Activated CD4-positive, alpha-beta T cell treated with anti-CD3 and anti-CD28 coated beads for 24 hours (primary cell): ENCODE results near the gene STAT3.
"Not testable (repeated sequence)": the region's sequence is repeated elsewhere in the genome, so short reads cannot be mapped to it uniquely, and the experiment has no call there.

Experiments
- DNase-seq, 2 donors: peaks; one replicate each; pipeline ENCODE4 v3.0.0-alpha.2; 2020; ENCODE audit warnings: low read depth in 2 of 2

STAT3 gene

GRCh38 chr17:42409523-42410318 lies 21.5 kb upstream of the STAT3 start:
- no peak for DNase-seq

DNA sequence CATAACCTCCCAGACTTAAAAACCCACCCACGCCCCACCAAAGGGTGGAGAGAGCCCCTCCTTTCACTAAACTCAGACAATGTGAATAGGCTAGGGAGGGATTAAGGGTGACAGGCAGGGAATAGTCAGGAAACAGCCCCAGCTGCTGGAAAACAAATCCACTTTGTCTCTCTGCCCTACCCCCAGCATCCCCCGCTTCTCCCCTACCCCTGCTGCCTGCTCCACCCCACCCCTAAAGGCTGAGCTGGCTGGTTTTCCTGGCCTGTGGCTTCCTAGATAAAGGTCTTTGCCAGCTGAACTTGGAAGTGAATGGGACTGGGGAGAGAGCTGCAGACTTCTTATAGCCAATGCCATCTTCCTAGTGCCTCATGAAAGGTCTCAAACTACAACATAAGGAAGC lies 19.8 kb upstream of the STAT3 start:
- no peak for DNase-seq

DNA sequence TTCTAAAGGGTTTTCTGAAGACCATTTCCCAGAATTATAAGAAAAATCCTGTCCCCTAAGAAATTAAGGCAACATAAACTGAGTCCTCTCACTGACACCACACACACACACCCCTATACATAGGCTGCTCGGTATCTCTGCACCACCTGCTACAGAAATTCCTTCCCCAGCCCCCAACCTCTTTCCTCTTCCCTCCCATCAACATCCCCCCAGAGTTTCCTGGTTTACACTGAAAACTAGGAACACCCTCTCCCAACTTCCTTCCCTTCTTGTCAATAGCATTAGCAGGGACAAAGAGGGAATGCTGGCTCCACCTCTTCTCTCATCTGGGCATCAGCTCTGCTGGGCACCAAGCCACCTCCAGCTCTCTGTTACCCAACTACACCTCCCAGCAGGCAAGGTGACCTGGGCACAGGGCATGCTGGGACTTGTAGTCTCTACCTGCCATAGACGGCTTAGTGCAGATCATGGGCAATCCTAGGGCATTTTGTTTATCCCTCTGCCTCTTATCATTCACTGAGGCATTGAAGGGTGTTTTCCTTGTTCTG lies 19.1 kb upstream of the STAT3 start:
- DNase-seq, result peak; percentile 33 to 49

- no peak for DNase-seq
Observed at GRCh38 chr17:42406615-42407288, 18.5 kb upstream of the STAT3 start.

DNA sequence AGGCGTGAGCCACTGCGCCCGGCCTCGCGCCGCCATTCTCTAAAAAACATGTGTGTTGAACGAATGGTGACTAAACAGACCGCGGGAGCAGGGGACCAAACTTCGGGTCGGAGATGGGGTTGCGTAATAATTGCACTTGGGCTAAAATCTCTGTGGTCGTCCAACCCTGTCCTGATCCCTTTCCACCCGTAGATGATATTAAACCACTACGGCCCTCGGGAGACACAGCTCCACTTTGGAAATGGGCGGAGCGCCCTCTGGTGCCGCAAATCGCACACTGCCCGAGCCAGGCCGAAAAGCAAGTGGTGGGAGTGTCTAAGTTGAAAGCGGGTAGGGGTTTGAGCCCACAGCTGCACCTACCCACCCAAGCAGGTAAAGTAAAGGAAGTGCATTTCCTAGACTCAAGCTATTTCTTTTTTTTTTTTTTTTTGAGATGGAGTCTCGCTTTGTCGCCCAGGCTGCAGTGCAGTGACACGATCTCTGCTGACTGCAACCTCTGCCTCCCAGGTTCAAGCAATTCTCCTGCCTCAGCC lies 17.8 kb upstream of the STAT3 start:
- DNase-seq, result peak; percentile 76 to 84

DNA sequence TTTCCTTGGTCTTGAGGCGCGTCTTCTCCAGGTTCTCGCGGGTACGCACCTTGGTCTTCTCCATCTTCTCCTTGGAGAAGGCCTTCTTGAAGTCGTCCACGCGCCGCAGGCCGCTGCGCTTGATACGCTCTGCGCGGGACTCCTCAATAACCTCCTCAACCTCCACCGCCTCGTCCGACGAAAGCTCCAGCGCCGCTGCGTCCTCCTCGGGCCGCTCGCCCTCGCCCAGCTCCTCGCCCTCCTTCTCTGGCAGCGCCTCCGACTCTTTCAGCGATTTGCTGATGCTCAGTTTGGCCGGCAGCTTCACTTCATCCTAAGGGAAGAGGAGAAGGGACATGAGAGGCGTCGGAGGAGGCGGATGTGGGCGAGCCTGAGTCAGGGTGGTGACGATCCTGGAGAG lies 16.8 kb upstream of the STAT3 start:
- no peak for DNase-seq

GRCh38 chr17:42404326-42405055 lies 16.2 kb upstream of the STAT3 start:
- no peak for DNase-seq

DNA sequence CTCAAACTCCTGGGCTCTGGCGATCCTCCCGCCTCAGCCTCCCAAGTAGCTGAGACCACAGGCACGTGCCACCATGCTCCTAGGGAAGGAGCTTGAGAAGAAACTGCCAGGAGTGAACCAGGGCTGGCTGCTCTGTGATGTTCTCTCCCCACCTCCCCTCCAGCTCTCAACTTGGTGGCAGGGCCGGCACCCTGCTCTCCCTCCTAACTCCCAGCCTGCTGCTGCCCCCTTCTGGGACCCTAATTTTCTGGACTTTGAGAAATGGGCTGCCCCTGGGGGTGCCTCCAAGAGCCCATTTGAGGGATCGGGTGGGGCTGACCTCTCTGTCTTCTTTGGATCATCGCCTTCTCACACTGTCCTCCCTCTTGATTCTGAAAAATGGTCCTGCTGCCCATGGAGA lies 14.9 kb upstream of the STAT3 start:
- DNase-seq, result peak in 1 of 2 donors; percentile 40

DNA sequence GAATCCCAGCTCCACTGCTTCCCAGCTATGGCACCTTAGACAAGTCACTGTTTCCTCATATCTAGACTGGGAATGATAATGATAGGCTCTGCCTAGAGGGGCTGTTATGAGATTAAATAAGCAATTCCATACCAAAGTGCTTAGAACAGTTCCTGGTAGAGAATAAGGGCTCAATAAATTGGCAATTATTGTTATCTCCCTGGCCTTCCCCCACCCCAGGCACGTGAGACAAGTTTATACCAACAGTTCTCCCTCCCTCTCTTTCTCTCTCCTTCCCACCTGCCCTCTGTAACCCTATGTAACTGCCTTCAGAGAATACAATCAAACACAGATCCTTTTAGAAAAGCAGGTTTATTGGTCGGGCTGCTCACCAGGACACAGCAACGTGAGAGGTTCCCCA lies 13.9 kb upstream of the STAT3 start:
- no peak for DNase-seq

- not testable (repeated sequence) for DNase-seq
Observed at GRCh38 chr17:42400844-42401375, 12.7 kb upstream of the STAT3 start.

DNA sequence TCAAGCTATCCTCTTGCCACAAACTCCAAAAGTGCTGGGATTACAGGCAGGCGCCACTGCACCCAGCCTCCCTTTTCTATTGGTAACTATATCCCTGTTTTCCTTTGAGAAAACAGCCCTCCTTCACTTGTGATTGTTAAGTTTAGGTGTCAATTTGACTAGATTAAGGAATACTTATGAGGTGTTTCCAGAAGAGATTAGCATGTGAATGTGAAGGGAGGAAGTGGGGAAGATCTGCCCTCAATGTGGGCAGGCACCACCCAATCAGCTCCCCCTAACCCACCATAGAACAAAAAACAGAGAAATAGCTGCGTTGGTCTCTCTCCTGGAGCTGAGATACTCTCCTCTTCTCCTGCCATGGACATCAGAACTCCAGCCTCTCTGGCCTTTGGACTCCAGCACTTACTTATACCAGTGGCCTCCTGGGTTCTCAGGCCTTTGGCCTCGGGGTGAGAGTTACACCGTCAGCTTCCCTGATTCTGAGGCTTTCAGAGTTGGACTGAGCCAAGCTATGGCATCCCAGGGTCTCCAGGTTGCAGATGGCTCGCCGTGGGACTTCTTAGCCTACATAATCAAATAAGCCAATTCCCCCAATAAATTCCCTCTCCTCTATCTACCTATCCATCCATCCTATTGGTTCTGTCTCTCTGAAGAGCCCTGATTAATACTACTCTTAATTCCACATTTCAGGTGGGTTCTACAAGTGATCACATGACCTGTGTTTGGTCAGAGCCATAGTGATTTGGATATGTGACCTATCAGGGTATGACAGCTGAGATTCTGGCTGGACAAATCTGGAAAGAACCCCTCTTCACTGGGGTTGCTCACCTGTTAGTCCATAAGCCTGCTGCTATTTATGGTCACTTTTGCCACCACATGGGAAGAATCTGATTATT lies 12.0 kb upstream of the STAT3 start:
- DNase-seq, result no peak

- DNase-seq, result no peak
Observed at GRCh38 chr17:42399121-42399520, 10.9 kb upstream of the STAT3 start.

GRCh38 chr17:42395601-42396000 lies 7.4 kb upstream of the STAT3 start:
- not testable (repeated sequence) for DNase-seq

GRCh38 chr17:42394838-42395237 lies 6.6 kb upstream of the STAT3 start:
- no peak for DNase-seq

DNA sequence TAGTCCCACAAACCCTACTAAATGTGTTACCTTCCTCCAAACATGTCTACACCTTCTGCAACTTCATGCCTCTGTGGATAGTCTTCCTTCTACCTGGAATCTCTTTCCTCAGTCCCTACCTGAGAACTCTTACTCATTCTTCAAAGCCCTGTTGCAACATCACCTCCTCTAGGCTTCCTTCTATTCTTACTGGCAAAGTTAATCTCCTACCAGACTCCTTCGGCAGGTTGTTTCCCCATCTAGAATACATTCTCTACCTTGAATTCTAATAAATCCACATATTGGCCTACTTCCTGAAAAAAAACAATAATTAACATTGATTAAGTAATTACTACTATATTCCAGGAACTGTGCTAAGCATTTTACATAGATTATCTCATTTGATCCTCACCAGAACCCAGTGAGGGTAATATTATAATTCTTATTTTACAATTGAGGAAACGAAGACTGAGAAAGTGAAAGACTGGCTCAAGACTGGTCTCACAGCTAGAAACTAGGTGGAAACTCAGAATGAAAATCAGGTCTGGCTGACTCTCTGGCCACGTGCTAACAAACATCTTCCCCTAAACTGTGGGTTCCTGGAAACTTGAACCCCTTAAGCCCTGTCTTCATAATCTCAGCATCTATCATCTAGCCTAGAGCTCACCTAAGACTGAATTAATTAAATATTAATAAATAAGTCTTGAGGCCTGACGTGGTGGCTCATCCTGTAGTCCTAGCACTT lies 4.6 kb upstream of the STAT3 start:
- no peak for DNase-seq

DNA sequence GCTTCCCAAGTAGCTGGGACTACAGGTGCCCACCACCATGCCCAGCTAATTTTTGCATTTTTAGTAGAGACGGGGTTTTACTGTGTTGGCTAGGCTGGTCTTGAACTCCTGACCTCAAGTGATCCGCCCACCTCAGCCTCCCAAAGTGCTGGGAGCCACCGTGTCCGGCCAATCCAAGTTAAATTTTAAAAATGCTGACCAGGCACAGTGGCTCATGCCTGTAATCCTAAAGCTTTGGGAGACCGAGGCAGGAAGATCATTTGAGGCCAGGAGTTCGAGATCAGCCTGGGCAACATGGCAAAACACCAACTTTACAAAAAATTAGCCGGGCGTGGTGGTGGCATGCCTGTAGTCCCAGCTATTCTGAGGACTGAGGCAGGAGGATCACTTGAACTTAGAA lies 3.2 kb upstream of the STAT3 start:
- DNase-seq, result not testable (repeated sequence)

DNA sequence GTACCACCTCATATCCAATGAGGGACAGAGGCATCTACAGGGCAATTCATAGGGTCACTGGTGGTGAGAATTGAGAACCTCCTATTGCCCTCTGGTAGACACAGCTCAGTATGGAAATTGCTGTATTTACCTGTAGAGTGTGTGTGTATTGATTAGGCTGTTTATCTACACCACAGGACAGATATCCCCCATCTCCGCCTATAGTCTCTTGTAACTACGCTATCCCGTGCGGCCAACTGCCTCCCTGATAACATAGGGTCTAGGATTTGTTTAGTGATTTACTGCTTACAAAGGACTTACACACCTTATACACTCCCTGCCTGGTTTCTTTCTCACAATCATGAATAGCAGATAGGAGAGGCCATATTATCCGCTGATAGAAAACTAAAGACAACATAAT lies 1.7 kb upstream of the STAT3 start:
- DNase-seq, result no peak

GRCh38 chr17:42389135-42389417 lies 834 bp upstream of the STAT3 start:
- DNase-seq, result no peak

GRCh38 chr17:42387661-42388380 lies 421 bp downstream of the STAT3 start:
- DNase-seq, result peak in 1 of 2 donors; percentile 11
